H9 (cell line): ENCODE data around the gene HOXD13. TPM values are rescaled to one million over a fixed set of nuclear protein-coding genes. Genes with fewer than 3 reads are reported as not detected.

ENCODE experiments used
- DNase-seq: peaks from one replicate; pipeline ENCODE4 v3.0.0-alpha.2; 2017
- H2AFZ ChIP-seq: one replicate; pipeline ENCODE4 v1.6.1; 2013; ENCODE audit warnings: mild to moderate bottlenecking, low read length, control low read depth, moderate library complexity
- H2AK5ac ChIP-seq: 2 replicates; pipeline ENCODE4 v1.6.1; 2013; ENCODE audit warnings: low read length, control low read depth, mixed read lengths; ENCODE audit not compliant: insufficient read length
- H2BK120ac ChIP-seq: one replicate; pipeline ENCODE4 v1.6.1; 2013; ENCODE audit warnings: low read depth, mild to moderate bottlenecking, low read length, control low read depth, inconsistent platforms; ENCODE audit not compliant: poor library complexity, severe bottlenecking
- H2BK12ac ChIP-seq: 2 replicates; pipeline ENCODE4 v1.6.1; 2013; ENCODE audit warnings: low read length, control low read depth, mixed read lengths, low read depth; ENCODE audit not compliant: insufficient read length
- H2BK15ac ChIP-seq: 2 replicates; pipeline ENCODE4 v1.6.1; 2013; ENCODE audit warnings: low read depth, low read length, control low read depth
- H2BK20ac ChIP-seq: one replicate; pipeline ENCODE4 v1.6.1; 2013; ENCODE audit warnings: low read depth, mild to moderate bottlenecking, low read length, control low read depth, inconsistent platforms; ENCODE audit not compliant: poor library complexity, severe bottlenecking
- H2BK5ac ChIP-seq: 2 replicates; pipeline ENCODE4 v1.6.1; 2013; ENCODE audit warnings: low read length, control low read depth, mixed read lengths; ENCODE audit not compliant: insufficient read length
- H3K14ac ChIP-seq: 2 replicates; pipeline ENCODE4 v1.6.1; 2013; ENCODE audit warnings: low read length, control low read depth; ENCODE audit not compliant: insufficient read depth
- H3K18ac ChIP-seq: 2 replicates; pipeline ENCODE4 v1.6.1; 2013; ENCODE audit warnings: low read depth, mild to moderate bottlenecking, mixed read lengths, low read length, control low read depth; ENCODE audit not compliant: insufficient read length
- H3K23ac ChIP-seq: 2 replicates; pipeline ENCODE4 v1.6.1; 2013; ENCODE audit warnings: low read length, control low read depth, mixed read lengths, low read depth; ENCODE audit not compliant: insufficient read length
- H3K23me2 ChIP-seq: 2 replicates; pipeline ENCODE4 v1.6.1; 2013; ENCODE audit warnings: low read depth, mild to moderate bottlenecking, mixed read lengths, low read length, control low read depth; ENCODE audit not compliant: insufficient read length, poor library complexity, severe bottlenecking
- H3K27ac ChIP-seq: 2 replicates; pipeline ENCODE4 v1.5.1; 2013; ENCODE audit warnings: low read length, control low read depth, mixed read lengths, low read depth; ENCODE audit not compliant: insufficient read length
- H3K27me3 ChIP-seq: 2 replicates; pipeline ENCODE4 v1.6.1; 2013; ENCODE audit warnings: low read length, control low read depth, inconsistent platforms; ENCODE audit not compliant: insufficient read depth
- H3K4ac ChIP-seq: 2 replicates; pipeline ENCODE4 v1.6.1; 2013; ENCODE audit warnings: low read depth, mild to moderate bottlenecking, control low read depth, inconsistent platforms, low read length, moderate library complexity
- H3K4me1 ChIP-seq: 2 replicates; pipeline ENCODE4 v1.6.1; 2013; ENCODE audit warnings: low read length, control low read depth, inconsistent platforms; ENCODE audit not compliant: insufficient read depth
- H3K4me2 ChIP-seq: 2 replicates; pipeline ENCODE4 v1.6.1; 2013; ENCODE audit warnings: low read length, control low read depth, mixed read lengths; ENCODE audit not compliant: insufficient read length, insufficient read depth
- H3K56ac ChIP-seq: 2 replicates; pipeline ENCODE4 v1.6.1; 2013; ENCODE audit warnings: low read depth, mild to moderate bottlenecking, mixed read lengths, low read length, control low read depth; ENCODE audit not compliant: insufficient read length
- H3K79me1 ChIP-seq: 2 replicates; pipeline ENCODE4 v1.6.1; 2013; ENCODE audit warnings: low read depth, mild to moderate bottlenecking, moderate library complexity, low read length, control low read depth, inconsistent platforms; ENCODE audit not compliant: insufficient read depth, poor library complexity, severe bottlenecking
- H3K79me2 ChIP-seq: 2 replicates; pipeline ENCODE4 v1.6.1; 2013; ENCODE audit warnings: low read length, control low read depth, inconsistent platforms; ENCODE audit not compliant: insufficient read depth
- H3K9ac ChIP-seq: 2 replicates; pipeline ENCODE4 v1.6.1; 2013; ENCODE audit warnings: low read length, control low read depth, mixed read lengths; ENCODE audit not compliant: insufficient read length; ENCODE audit errors: extremely low read depth
- H3K9me3 ChIP-seq: one replicate; pipeline ENCODE4 v1.6.1; 2013; ENCODE audit warnings: low read depth, low read length, inconsistent platforms; ENCODE audit not compliant: control insufficient read depth
- H3T11ph ChIP-seq: one replicate; pipeline ENCODE4 v1.6.1; 2013; ENCODE audit warnings: mild to moderate bottlenecking, low read length, control low read depth, inconsistent platforms
- H4K20me1 ChIP-seq: one replicate; pipeline ENCODE4 v1.6.1; 2013; ENCODE audit not compliant: control insufficient read depth, insufficient read length, insufficient read depth
- H4K5ac ChIP-seq: 2 replicates; pipeline ENCODE4 v1.6.1; 2013; ENCODE audit warnings: low read depth, mild to moderate bottlenecking, mixed read lengths, low read length, control low read depth; ENCODE audit not compliant: insufficient read length
- H4K8ac ChIP-seq: replicated peaks from 2 replicates; pipeline ENCODE4 v1.6.1; 2013; ENCODE audit warnings: low read length, control low read depth, mixed read lengths, low read depth; ENCODE audit not compliant: insufficient read length
- H4K91ac ChIP-seq: 2 replicates; pipeline ENCODE4 v1.6.1; 2013; ENCODE audit warnings: low read depth, mild to moderate bottlenecking, moderate library complexity, mixed read lengths, low read length, control low read depth; ENCODE audit not compliant: insufficient read length
- H3K27ac Mint-ChIP-seq, 3 experiments: 2 replicates in 2 of 3; 3 replicates in 1 of 3; pipeline ENCODE4 v1.8.0; 2020 to 2021; ENCODE audit warnings: mixed read lengths in 3 of 3, mild to moderate bottlenecking in 1 of 3, moderate library complexity in 1 of 3
- H3K27me3 Mint-ChIP-seq: 2 replicates; pipeline ENCODE4 v1.8.0; 2021; ENCODE audit warnings: low read depth, mild to moderate bottlenecking, moderate library complexity, mixed read lengths
- H3K36me3 Mint-ChIP-seq, 3 experiments: 2 replicates in 2 of 3; 3 replicates in 1 of 3; pipeline ENCODE4 v1.8.0; 2020 to 2021; ENCODE audit warnings: low read depth in 3 of 3, mixed read lengths in 3 of 3; ENCODE audit not compliant: insufficient read depth in 1 of 3
- H3K4me1 Mint-ChIP-seq, 2 experiments: 2 replicates each; pipeline ENCODE4 v1.8.0; 2020; ENCODE audit warnings: mixed read lengths in 2 of 2
- H3K4me3 Mint-ChIP-seq, 2 experiments: 2 replicates in 1 of 2; 3 replicates in 1 of 2; pipeline ENCODE4 v1.8.0; 2020 to 2021; ENCODE audit warnings: mild to moderate bottlenecking in 2 of 2, mixed read lengths in 2 of 2, moderate library complexity in 1 of 2
- H3K9me3 Mint-ChIP-seq, 2 experiments: 2 replicates in 1 of 2; 3 replicates in 1 of 2; pipeline ENCODE4 v1.8.0; 2020; ENCODE audit warnings: mild to moderate bottlenecking in 2 of 2, mixed read lengths in 2 of 2, moderate library complexity in 1 of 2
- CTCF ChIP-seq: fragments of 200-600 bp; sonication (generic); conservative IDR thresholded peaks from 3 replicates; pipeline ENCODE4 v1.8.0; 2021; ENCODE audit warnings: antibody characterized with exemption, mild to moderate bottlenecking
- WGBS: extraction: QIAGEN DNeasy Blood & Tissue Kit; methylation state at CpG from one replicate; pipeline ENCODE4 v1.1.7; 2013; ENCODE audit warnings: missing lambda C conversion rate, low lambda C conversion rate, mixed read lengths; ENCODE audit not compliant: insufficient read length; ENCODE audit errors: extremely low coverage; 5-methylcytosine and 5-hydroxymethylcytosine counted together
- total RNA-seq: library from RNA; stranded (reverse); gene quantifications from 2 replicates; pipeline ENCODE4 v1.2.1, GENCODE V29; 2021

HOXD13 gene
- total RNA-seq, 1 experiment from 2014 or later = not detected

- H3K27ac Mint-ChIP-seq = peak overlapping the region in 1 of 3 experiments; percentile 15; a peak in 1 of 7 replicates
- Histone ChIP-seq H2BK15ac (no peak overlapping the region), H3K56ac (no peak overlapping the region), H4K20me1 (no peaks in the 10 kb centered on the region), H3K18ac (no peak overlapping the region), H2BK120ac (no peak overlapping the region), H4K8ac (no peak overlapping the region), H2AFZ (no peak overlapping the region), H3K79me2 (no peaks in the 10 kb centered on the region), H3K4me2 (peak overlapping the region; percentile 63), H3K23me2 (peaks cover 5% of the 10 kb centered on the region), H3T11ph (no peak overlapping the region), H3K27me3 (peaks cover 87% of the 10 kb centered on the region), H3K79me1 (no peaks in the 10 kb centered on the region), H2BK20ac (no peak overlapping the region), H4K5ac (no peak overlapping the region), H2BK12ac (no peak overlapping the region), H3K14ac (no peak overlapping the region), H3K4me1 (peaks cover 3% of the 10 kb centered on the region; the same call in 1 of the 2 replicates), H3K9ac (no peak overlapping the region), H2AK5ac (no peak overlapping the region), H2BK5ac (no peak overlapping the region), H4K91ac (no peak overlapping the region), H3K23ac (no peak overlapping the region), H3K9me3 (no peaks in the 10 kb centered on the region), H3K27ac (no peak overlapping the region), H3K4ac (no peak overlapping the region)
- TF ChIP-seq CTCF = no peak
- no peaks in the 10 kb centered on the region; a peak in 1 of 7 replicates for H3K36me3 Mint-ChIP-seq
- WGBS = no CpG with 5 or more reads among the region's 18 CpGs
- peaks cover 24 to 37% of the 10 kb centered on the region in 2 experiments for H3K4me1 Mint-ChIP-seq
- H3K4me3 Mint-ChIP-seq = peak overlapping the region in 1 of 2 experiments; percentile 76; a peak in 3 of 5 replicates
- H3K27me3 Mint-ChIP-seq = peaks cover 99% of the 10 kb centered on the region
- DNase-seq = no peak
- H3K9me3 Mint-ChIP-seq = peaks cover 5 to 29% of the 10 kb centered on the region in 2 experiments
These were observed 5.4 kb downstream of the HOXD13 start for GRCh38 chr2:176097820-176098365.
